HCT116 (cell line): ENCODE measurements around the gene SIRPB1. TPM values are rescaled to one million over a fixed set of nuclear protein-coding genes. Genes with fewer than 3 reads are reported as not detected.

Experiments used
- ATAC-seq: fragments of 200-7000 bp; cut with Tn5 transposase; 2 replicates; pipeline ENCODE4 v1.9.1; 2020; ENCODE audit warnings: mild to moderate bottlenecking, moderate library complexity
- BruUV-seq: library from RNA; stranded (reverse); fragments of 400-500 nt; replicated peaks from 2 replicates; lab custom pipeline; 2021; lab: Mats Ljungman, UMichigan
- CTCF ChIA-PET: fragments of 300-600 bp; sonication (Branson Sonifier 250); formaldehyde crosslinking; loops from one replicate; lab custom pipeline; 2021; ENCODE audit warnings: antibody characterized with exemption; lab: Charles Lee
- POLR2A ChIA-PET: fragments of 300-600, 350-600 bp; sonication (Branson Sonifier 250); formaldehyde crosslinking; loops from one replicate; lab custom pipeline; 2021; ENCODE audit warnings: antibody characterized with exemption; lab: Charles Lee
- RAD21 ChIA-PET, 2 experiments: fragments of 300-600 bp; sonication (Branson Sonifier 250); formaldehyde crosslinking; loops; one replicate each; lab custom pipeline; 2023; ENCODE audit warnings: low total read pairs in 2 of 2; ENCODE audit not compliant: uncharacterized antibody in 2 of 2, unreplicated experiment in 2 of 2, low non-redundant PET in 1 of 2; lab: Charles Lee
- DNase-seq: peaks from one replicate; pipeline ENCODE4 v3.0.0-alpha.2; 2010; ENCODE audit warnings: low read depth, low spot score
- H2AFZ ChIP-seq: fragments of 200-600 bp; shearing (Covaris generic), sonication (generic); 2 replicates; pipeline ENCODE4 v1.6.1; 2017; ENCODE audit warnings: low read depth, mixed run types, mixed read lengths, antibody characterized with exemption, low read length; ENCODE audit not compliant: poor library complexity, severe bottlenecking
- H3K27ac ChIP-seq: 2 replicates; pipeline ENCODE4 v1.5.1; 2012; ENCODE audit warnings: low read depth, low read length
- H3K27me3 ChIP-seq: fragments of 200-600 bp; sonication (generic); 2 replicates; pipeline ENCODE4 v1.6.1; 2016; ENCODE audit warnings: mixed run types, low read length, mixed read lengths; ENCODE audit not compliant: insufficient read depth
- H3K36me3 ChIP-seq, 2 experiments: fragments of 200-500 bp in 1 of 2; fragments of 200-600 bp in 1 of 2; sonication (Bioruptor generic) in 1 of 2; sonication (generic) in 1 of 2; 2 replicates each; pipeline versions ENCODE4 v1.5.1 to v1.6.1; 2014 to 2016; ENCODE audit warnings: low read length in 2 of 2, inconsistent platforms in 1 of 2, mixed read lengths in 1 of 2, mixed run types in 1 of 2; ENCODE audit not compliant: insufficient read depth in 2 of 2, control insufficient read depth in 1 of 2
- H3K4me1 ChIP-seq, 2 experiments: fragments of 200-600 bp in 1 of 2; sonication (generic) in 1 of 2; 2 replicates each; pipeline versions ENCODE4 v1.5.1 to v1.6.1; 2012 to 2017; ENCODE audit warnings: low read length in 2 of 2, inconsistent platforms in 1 of 2, mild to moderate bottlenecking in 1 of 2, mixed read lengths in 1 of 2, mixed run types in 1 of 2, moderate library complexity in 1 of 2; ENCODE audit not compliant: insufficient read depth in 2 of 2, control insufficient read depth in 1 of 2
- H3K4me2 ChIP-seq: fragments of 200-600 bp; sonication (generic); 2 replicates; pipeline ENCODE4 v1.6.1; 2017; ENCODE audit warnings: mixed run types, low read length, mixed read lengths
- H3K4me3 ChIP-seq, 2 experiments: fragments of 200-600 bp in 1 of 2; sonication (generic) in 1 of 2; replicated peaks in 1 of 2; 2 replicates each; pipeline ENCODE4 v1.5.1; 2011 to 2016; ENCODE audit warnings: low read length in 2 of 2, control low read depth in 1 of 2, low read depth in 1 of 2, mild to moderate bottlenecking in 1 of 2, mixed read lengths in 1 of 2, mixed run types in 1 of 2
- H3K79me2 ChIP-seq: fragments of 200-600 bp; sonication (generic); 2 replicates; pipeline ENCODE4 v1.6.1; 2017; ENCODE audit warnings: mild to moderate bottlenecking, mixed run types, low read length, moderate library complexity, mixed read lengths; ENCODE audit not compliant: insufficient read depth
- H3K9ac ChIP-seq: fragments of 200-600 bp; sonication (generic); 2 replicates; pipeline ENCODE4 v1.6.1; 2016; ENCODE audit warnings: low read length, mixed read lengths
- H3K9me2 ChIP-seq: fragments of 200-600 bp; sonication (generic), shearing (Covaris generic); 2 replicates; pipeline ENCODE4 v1.6.1; 2017; ENCODE audit warnings: mixed run types, mild to moderate bottlenecking, moderate library complexity; ENCODE audit not compliant: insufficient read depth
- H3K9me3 ChIP-seq, 2 experiments: fragments of 200-500 bp in 1 of 2; fragments of 200-600 bp in 1 of 2; sonication (Bioruptor generic) in 1 of 2; sonication (generic) in 1 of 2; 2 replicates each; pipeline ENCODE4 v1.6.1; 2014 to 2017; ENCODE audit warnings: low read length in 2 of 2, mixed read lengths in 2 of 2, inconsistent platforms in 1 of 2, low read depth in 1 of 2, mild to moderate bottlenecking in 1 of 2, mixed run types in 1 of 2, moderate library complexity in 1 of 2; ENCODE audit not compliant: control insufficient read depth in 1 of 2, insufficient read depth in 1 of 2
- H4K20me1 ChIP-seq: fragments of 200-600 bp; sonication (generic), shearing (Covaris generic); 2 replicates; pipeline ENCODE4 v1.6.1; 2017; ENCODE audit warnings: mixed run types, mild to moderate bottlenecking, moderate library complexity; ENCODE audit not compliant: insufficient read depth
- CBX3 ChIP-seq: IDR thresholded peaks from 2 replicates; pipeline ENCODE4 v1.6.1; 2012; ENCODE audit warnings: low read depth
- EZH2phosphoT487 ChIP-seq: fragments of 200-600 bp; IDR thresholded peaks from 2 replicates; pipeline ENCODE4 v1.6.1; 2018; ENCODE audit warnings: antibody characterized with exemption, borderline replicate concordance
- SIN3A ChIP-seq: IDR thresholded peaks from 2 replicates; pipeline ENCODE4 v1.6.1; 2012; ENCODE audit warnings: low read depth
- TCF7L2 ChIP-seq: IDR thresholded peaks from 2 replicates; pipeline ENCODE4 v1.7.0; 2011; ENCODE audit warnings: borderline replicate concordance, inconsistent platforms; ENCODE audit not compliant: insufficient read depth, insufficient read length; ENCODE audit errors: extremely low read depth
- ZFX ChIP-seq: fragments of 450-650 bp; IDR thresholded peaks from 2 replicates; pipeline ENCODE4 v1.6.1; 2017
- intact Hi-C: fragments of 100-400 bp; cut with micrococcal nuclease; formaldehyde crosslinking; loops from 2 replicates; pipeline ENCODE4 v1.10.0; 2022
- total RNA-seq: library from RNA; stranded (reverse); gene quantifications from one replicate; pipeline ENCODE4 v1.2.1, GENCODE V29; 2021; ENCODE audit not compliant: unreplicated experiment
- TF ChIP-seq, protein P1 (sequence below): IDR thresholded peaks from 2 replicates; pipeline ENCODE4 v1.6.1; 2012
- TF ChIP-seq, protein P2 (sequence below): IDR thresholded peaks from 2 replicates; pipeline ENCODE4 v1.6.1; 2012
- TF ChIP-seq, protein P3 (sequence below): IDR thresholded peaks from 2 replicates; pipeline ENCODE4 v1.6.1; 2011; ENCODE audit warnings: mild to moderate bottlenecking, low read length, moderate library complexity; ENCODE audit not compliant: insufficient replicate concordance; ENCODE audit errors: extremely low read depth

Gene SIRPB1
- total RNA-seq, 1 experiment from 2014 or later: 1.9 TPM

DNA sequence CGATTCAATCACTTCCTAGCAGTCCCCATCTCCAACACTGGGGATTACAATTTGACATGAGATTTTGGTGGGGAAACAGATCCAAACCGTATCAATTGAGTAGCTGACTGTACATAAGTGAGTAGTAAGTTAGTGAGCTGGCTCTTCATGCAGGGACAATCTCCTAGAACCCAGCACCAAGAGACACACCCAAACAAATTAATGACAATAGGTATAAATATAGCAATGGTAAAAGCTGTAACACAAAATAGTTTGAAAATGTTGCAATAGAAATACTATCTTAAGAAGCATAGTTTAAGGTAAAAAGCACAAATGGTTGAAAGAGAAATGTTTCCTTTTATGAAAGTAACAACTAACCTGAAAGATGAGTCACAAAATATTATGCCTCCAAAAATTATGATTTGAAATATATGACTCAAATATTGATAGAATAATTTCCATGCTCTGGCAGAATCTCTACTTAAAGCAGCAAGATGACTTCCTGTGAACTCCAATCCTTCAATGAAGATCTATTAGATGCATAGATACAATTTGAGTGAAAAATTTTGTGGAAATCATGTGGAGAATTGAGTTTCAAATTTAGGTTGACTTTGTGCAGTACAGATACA lies 5.4 kb upstream of the SIRPB1 start:
- H3K27me3 ChIP-seq: peaks cover 3% of the 10 kb centered on the region; the same call in 1 of the 2 replicates
- H4K20me1 ChIP-seq: no peaks in the 10 kb centered on the region
- intact Hi-C loops: no loop called here
- no peaks in the 10 kb centered on the region for H3K9me2 ChIP-seq
- RAD21 ChIA-PET: no interaction called here
- ATAC-seq: no peak
- TF ChIP-seq EZH2phosphoT487 (no peak), ZFX (no peak), TCF7L2 (no peak)
- TF ChIP-seq, all 23 proteins: peak for 0
- ChIA-PET POLR2A (no interaction called here), CTCF (no interaction called here)
- no peaks in the 10 kb centered on the region for H3K4me1 ChIP-seq
- H2AFZ ChIP-seq: no peak overlapping the region
- no peaks in the 10 kb centered on the region for H3K36me3 ChIP-seq
- H3K9ac ChIP-seq: no peak overlapping the region
- no peak overlapping the region for H3K4me3 ChIP-seq
- no TSS peak for BruUV-seq
- no peak for DNase-seq
- H3K9me3 ChIP-seq: no peaks in the 10 kb centered on the region
- no peak overlapping the region for H3K4me2 ChIP-seq
- no peak overlapping the region for H3K27ac ChIP-seq
- no peaks in the 10 kb centered on the region for H3K79me2 ChIP-seq

DNA sequence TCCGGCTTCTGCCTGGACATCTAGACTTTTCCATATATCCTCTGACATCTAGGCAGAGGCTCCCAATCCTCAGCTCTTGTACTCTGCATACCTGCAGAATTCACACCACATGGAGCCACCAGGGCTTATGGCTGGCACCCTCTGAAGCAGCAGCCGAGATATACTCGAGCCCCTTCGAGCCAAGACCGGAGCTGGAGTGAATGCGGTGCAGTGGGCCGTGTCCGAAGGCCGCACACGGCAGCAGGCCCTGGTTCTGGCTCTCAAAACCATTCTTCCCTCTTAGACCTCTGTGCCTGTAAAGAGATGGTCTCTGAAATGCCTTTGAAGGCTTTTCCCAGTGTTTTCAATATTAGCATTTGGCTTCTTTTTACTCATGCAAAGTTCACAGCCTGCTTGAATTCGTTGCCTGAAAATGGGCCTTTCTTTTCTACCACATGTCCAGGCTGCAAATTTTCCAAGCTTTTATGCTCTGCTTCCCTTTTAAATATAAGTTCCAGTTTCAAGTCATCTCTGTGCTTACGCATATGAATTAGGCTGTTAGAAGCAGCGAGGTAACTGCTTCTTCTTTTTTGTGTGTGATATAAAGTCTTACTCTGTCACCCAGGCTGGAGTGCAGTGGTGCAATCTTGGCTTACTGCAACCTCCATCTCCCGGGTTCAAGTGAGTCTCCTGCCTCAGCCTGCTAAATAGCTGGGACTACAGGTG lies 3.8 kb upstream of the SIRPB1 start:
- no TSS peak for BruUV-seq
- no peak for DNase-seq
- H3K79me2 ChIP-seq: no peaks in the 10 kb centered on the region
- no peak overlapping the region for H2AFZ ChIP-seq
- TF ChIP-seq CBX3 (no peak), EZH2phosphoT487 (no peak), SIN3A (no peak)
- TF ChIP-seq, protein P1, sequence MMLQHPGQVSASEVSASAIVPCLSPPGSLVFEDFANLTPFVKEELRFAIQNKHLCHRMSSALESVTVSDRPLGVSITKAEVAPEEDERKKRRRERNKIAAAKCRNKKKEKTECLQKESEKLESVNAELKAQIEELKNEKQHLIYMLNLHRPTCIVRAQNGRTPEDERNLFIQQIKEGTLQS: no peak
- TF ChIP-seq, protein P2, sequence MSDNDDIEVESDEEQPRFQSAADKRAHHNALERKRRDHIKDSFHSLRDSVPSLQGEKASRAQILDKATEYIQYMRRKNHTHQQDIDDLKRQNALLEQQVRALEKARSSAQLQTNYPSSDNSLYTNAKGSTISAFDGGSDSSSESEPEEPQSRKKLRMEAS: no peak
- TF ChIP-seq, protein P3, sequence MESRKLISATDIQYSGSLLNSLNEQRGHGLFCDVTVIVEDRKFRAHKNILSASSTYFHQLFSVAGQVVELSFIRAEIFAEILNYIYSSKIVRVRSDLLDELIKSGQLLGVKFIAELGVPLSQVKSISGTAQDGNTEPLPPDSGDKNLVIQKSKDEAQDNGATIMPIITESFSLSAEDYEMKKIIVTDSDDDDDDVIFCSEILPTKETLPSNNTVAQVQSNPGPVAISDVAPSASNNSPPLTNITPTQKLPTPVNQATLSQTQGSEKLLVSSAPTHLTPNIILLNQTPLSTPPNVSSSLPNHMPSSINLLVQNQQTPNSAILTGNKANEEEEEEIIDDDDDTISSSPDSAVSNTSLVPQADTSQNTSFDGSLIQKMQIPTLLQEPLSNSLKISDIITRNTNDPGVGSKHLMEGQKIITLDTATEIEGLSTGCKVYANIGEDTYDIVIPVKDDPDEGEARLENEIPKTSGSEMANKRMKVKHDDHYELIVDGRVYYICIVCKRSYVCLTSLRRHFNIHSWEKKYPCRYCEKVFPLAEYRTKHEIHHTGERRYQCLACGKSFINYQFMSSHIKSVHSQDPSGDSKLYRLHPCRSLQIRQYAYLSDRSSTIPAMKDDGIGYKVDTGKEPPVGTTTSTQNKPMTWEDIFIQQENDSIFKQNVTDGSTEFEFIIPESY: no peak
- no peaks in the 10 kb centered on the region for H3K9me3 ChIP-seq
- no peaks in the 10 kb centered on the region for H3K9me2 ChIP-seq
- H3K4me3 ChIP-seq: no peak overlapping the region
- H3K27ac ChIP-seq: no peak overlapping the region
- no peaks in the 10 kb centered on the region for H3K36me3 ChIP-seq
- H4K20me1 ChIP-seq: no peaks in the 10 kb centered on the region
- intact Hi-C loops: no loop called here
- no peak overlapping the region for H3K9ac ChIP-seq
- RAD21 ChIA-PET: no interaction called here
- H3K4me2 ChIP-seq: no peak overlapping the region
- POLR2A ChIA-PET: no interaction called here
- H3K4me1 ChIP-seq: no peaks in the 10 kb centered on the region
- H3K27me3 ChIP-seq: peaks cover 3% of the 10 kb centered on the region; the same call in 1 of the 2 replicates
- CTCF ChIA-PET: no interaction called here
- no peak for ATAC-seq
